Measurements from ENCODE around the gene MTURN. TPM values are rescaled to one million over a fixed set of nuclear protein-coding genes. Genes with fewer than 3 reads are reported as not detected.

Gene MTURN
- total RNA-seq, 4 donors from 2014 or later: 196 to 252 (median 225) TPM

GRCh38 chr7:30146127-30146612 lies 11.4 kb downstream of the MTURN start:
- H3K9me3 ChIP-seq: no peaks in the 10 kb centered on the region
- H3K27me3 ChIP-seq: no peaks in the 10 kb centered on the region
- peaks cover 0 to 31% of the 10 kb centered on the region in 2 donors for H3K36me3 ChIP-seq
- no peak overlapping the region for H3K4me3 ChIP-seq
- 59 to 60% methylated on average over 9 to 13 of the region's 13 CpGs for WGBS, 2 donors (ENCODE audit: low coverage in 1 of 2)
- TF ChIP-seq POLR2A (IDR thresholded peaks at IDR 0.05): no peak
- no peak for TF ChIP-seq POLR2AphosphoS5 (IDR thresholded peaks at IDR 0.05)
- TF ChIP-seq CTCF (IDR thresholded peaks at IDR 0.05): no peak
- no peak for TF ChIP-seq EP300 (IDR thresholded peaks at IDR 0.05)
- H3K27ac ChIP-seq: peak overlapping the region; percentile 37 to 93 (median 74)
- H3K4me1 ChIP-seq: peaks cover 34 to 93% (median 43%) of the 10 kb centered on the region in 3 donors
- no peak for ATAC-seq

- Histone ChIP-seq H3K36me3 (peaks cover 0 to 41% of the 10 kb centered on the region in 2 donors), H3K27ac (peak overlapping the region in 3 of 4 donors; percentile 35 to 93 (median 85)), H3K4me1 (peaks cover 30 to 90% (median 36%) of the 10 kb centered on the region in 3 donors), H3K4me3 (no peak overlapping the region), H3K27me3 (no peaks in the 10 kb centered on the region), H3K9me3 (no peaks in the 10 kb centered on the region)
- ATAC-seq: no peak
- 33 to 39% methylated on average over 1 to 3 of the region's 4 CpGs for WGBS, 2 donors (ENCODE audit: low coverage in 1 of 2)
- TF ChIP-seq POLR2A (IDR thresholded peaks at IDR 0.05) (no peak), CTCF (IDR thresholded peaks at IDR 0.05) (no peak), POLR2AphosphoS5 (IDR thresholded peaks at IDR 0.05) (no peak), EP300 (IDR thresholded peaks at IDR 0.05) (no peak)
Measured at GRCh38 chr7:30147223-30147622, 12.4 kb downstream of the MTURN start.

- no peaks in the 10 kb centered on the region for H3K27me3 ChIP-seq
- no peak for TF ChIP-seq EP300 (IDR thresholded peaks at IDR 0.05)
- TF ChIP-seq POLR2A (IDR thresholded peaks at IDR 0.05): no peak
- no peak for TF ChIP-seq POLR2AphosphoS5 (IDR thresholded peaks at IDR 0.05)
- TF ChIP-seq CTCF (IDR thresholded peaks at IDR 0.05): no peak
- WGBS, 2 donors (ENCODE audit: low coverage in 1 of 2): 93 to 100% methylated on average over 1 to 2 of the region's 2 CpGs
- no peak for ATAC-seq
- peak overlapping the region in 2 of 4 donors; percentile 85 to 93 for H3K27ac ChIP-seq
- H3K4me3 ChIP-seq: no peak overlapping the region
- peaks cover 0 to 47% of the 10 kb centered on the region in 2 donors for H3K36me3 ChIP-seq
- H3K4me1 ChIP-seq: peaks cover 25 to 85% (median 33%) of the 10 kb centered on the region in 3 donors
- no peaks in the 10 kb centered on the region for H3K9me3 ChIP-seq
Measured at GRCh38 chr7:30147785-30148184, 13.0 kb downstream of the MTURN start.

- no peaks in the 10 kb centered on the region for H3K27me3 ChIP-seq
- no peak overlapping the region for H3K4me3 ChIP-seq
- H3K36me3 ChIP-seq: peaks cover 0 to 53% of the 10 kb centered on the region in 2 donors
- WGBS, 2 donors (ENCODE audit: low coverage in 1 of 2): 84 to 96% methylated on average over 3 to 5 of the region's 5 CpGs
- no peak for ATAC-seq
- peak overlapping the region in 1 of 4 donors; percentile 85 for H3K27ac ChIP-seq
- TF ChIP-seq EP300 (IDR thresholded peaks at IDR 0.05) (no peak), CTCF (IDR thresholded peaks at IDR 0.05) (no peak), POLR2AphosphoS5 (IDR thresholded peaks at IDR 0.05) (no peak), POLR2A (IDR thresholded peaks at IDR 0.05) (no peak)
- H3K9me3 ChIP-seq: no peaks in the 10 kb centered on the region
- H3K4me1 ChIP-seq: peaks cover 20 to 78% (median 31%) of the 10 kb centered on the region in 3 donors
Measured at GRCh38 chr7:30148426-30148825, 13.6 kb downstream of the MTURN start.

GRCh38 chr7:30148951-30149459 lies 14.2 kb downstream of the MTURN start:
- Histone ChIP-seq H3K4me1 (peaks cover 16 to 72% (median 25%) of the 10 kb centered on the region in 3 donors), H3K4me3 (peak overlapping the region in 1 of 2 donors; percentile 6), H3K9me3 (no peaks in the 10 kb centered on the region), H3K27me3 (no peaks in the 10 kb centered on the region), H3K27ac (no peak overlapping the region), H3K36me3 (peaks cover 0 to 59% of the 10 kb centered on the region in 2 donors)
- 82% methylated on average over 6 of the region's 13 CpGs; no CpG with 5 or more reads in 1 of the 2 donors for WGBS, 2 donors (ENCODE audit: low coverage in 1 of 2)
- no peak for TF ChIP-seq EP300 (IDR thresholded peaks at IDR 0.05)
- TF ChIP-seq POLR2A (IDR thresholded peaks at IDR 0.05): no peak
- TF ChIP-seq POLR2AphosphoS5 (IDR thresholded peaks at IDR 0.05): no peak
- no peak for ATAC-seq
